Gastrocnemius medialis (tissue), 4 donors: ENCODE results near the gene FGFR3.

Source experiments
- POLR2A ChIP-seq, 2 donors: fragments of 450-650 bp; IDR thresholded peaks; one replicate each; pipeline ENCODE4 v1.6.1; 2017; ENCODE audit warnings: antibody characterized with exemption in 2 of 2, mild to moderate bottlenecking in 2 of 2, moderate library complexity in 2 of 2
- TF ChIP-seq, protein P1 (sequence below), 5 experiments: fragments of 450-650 bp in 3 of 5; fragments of 200-600 bp in 2 of 5; sonication (generic) in 2 of 5; IDR thresholded peaks in 4 of 5; conservative IDR thresholded peaks in 1 of 5; 1 replicate in 4 of 5; 2 replicates in 1 of 5; pipeline ENCODE4 v1.5.1; 2016 to 2019; ENCODE audit warnings: antibody characterized with exemption in 5 of 5, mild to moderate bottlenecking in 3 of 5, moderate library complexity in 3 of 5

DNA sequence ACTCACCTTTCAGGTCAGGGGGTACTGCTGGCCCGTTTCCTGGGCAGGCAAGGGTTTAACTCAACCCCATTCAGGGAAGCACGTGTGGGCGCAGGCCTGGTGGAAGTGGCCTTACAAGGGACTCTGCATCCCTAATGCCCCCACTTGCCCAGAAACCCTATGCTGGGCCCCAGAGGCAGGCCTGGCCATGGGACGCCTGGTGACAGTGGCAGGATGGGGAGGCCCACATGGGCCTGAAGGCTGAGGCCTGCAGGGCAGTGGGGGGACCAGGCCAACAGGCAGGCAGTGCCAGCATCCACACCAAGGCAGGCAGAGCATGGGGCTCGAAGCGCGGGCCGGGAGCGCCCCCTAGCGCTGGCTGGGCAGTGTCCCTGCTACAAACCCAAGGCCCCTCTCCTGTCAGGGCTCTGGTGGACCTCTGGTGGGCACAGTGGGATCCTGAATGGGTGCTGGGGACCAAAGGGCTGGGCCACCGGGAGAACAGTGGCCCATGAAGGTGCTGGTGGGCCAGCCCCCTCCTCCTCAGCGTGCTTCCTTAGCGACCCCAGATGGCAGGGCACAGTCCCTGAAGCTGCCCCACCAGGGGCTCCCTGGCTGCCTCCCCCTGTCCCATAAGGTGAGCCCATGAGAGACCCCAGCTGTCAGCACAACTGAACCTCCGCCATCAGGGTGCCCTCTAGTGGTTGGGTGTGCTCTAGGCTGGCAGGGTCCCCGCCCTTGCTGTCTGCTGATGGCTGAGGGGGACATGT, 16.8 kb downstream of the FGFR3 start:
- TF ChIP-seq, protein P1, sequence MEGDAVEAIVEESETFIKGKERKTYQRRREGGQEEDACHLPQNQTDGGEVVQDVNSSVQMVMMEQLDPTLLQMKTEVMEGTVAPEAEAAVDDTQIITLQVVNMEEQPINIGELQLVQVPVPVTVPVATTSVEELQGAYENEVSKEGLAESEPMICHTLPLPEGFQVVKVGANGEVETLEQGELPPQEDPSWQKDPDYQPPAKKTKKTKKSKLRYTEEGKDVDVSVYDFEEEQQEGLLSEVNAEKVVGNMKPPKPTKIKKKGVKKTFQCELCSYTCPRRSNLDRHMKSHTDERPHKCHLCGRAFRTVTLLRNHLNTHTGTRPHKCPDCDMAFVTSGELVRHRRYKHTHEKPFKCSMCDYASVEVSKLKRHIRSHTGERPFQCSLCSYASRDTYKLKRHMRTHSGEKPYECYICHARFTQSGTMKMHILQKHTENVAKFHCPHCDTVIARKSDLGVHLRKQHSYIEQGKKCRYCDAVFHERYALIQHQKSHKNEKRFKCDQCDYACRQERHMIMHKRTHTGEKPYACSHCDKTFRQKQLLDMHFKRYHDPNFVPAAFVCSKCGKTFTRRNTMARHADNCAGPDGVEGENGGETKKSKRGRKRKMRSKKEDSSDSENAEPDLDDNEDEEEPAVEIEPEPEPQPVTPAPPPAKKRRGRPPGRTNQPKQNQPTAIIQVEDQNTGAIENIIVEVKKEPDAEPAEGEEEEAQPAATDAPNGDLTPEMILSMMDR (IDR thresholded peaks at IDR 0.05 in 4 of 5, conservative IDR thresholded peaks at IDR 0.05 in 1 of 5), result peak; percentile 38 to 76 (median 65)
- TF ChIP-seq POLR2A (IDR thresholded peaks at IDR 0.05), result no peak
